Neural cell (in vitro differentiated cells): ENCODE results near the gene PRKCD. TPM values are rescaled to one million over a fixed set of nuclear protein-coding genes. Genes with fewer than 3 reads are reported as not detected.

Experiments
- H2AFZ ChIP-seq: fragments of 200-600, 300-800 bp; sonication (generic), shearing (Covaris generic); 2 replicates; pipeline ENCODE4 v1.6.0; 2014; ENCODE audit warnings: low read depth, mild to moderate bottlenecking, antibody characterized with exemption, low read length, moderate library complexity
- H3F3A ChIP-seq: fragments of 200-600 bp; shearing (Covaris generic); 2 replicates; pipeline ENCODE4 v1.6.1; 2016; ENCODE audit warnings: mild to moderate bottlenecking, moderate library complexity, mixed read lengths, antibody characterized with exemption, low read length; ENCODE audit not compliant: insufficient read depth, poor library complexity, severe bottlenecking
- H3K27ac ChIP-seq: fragments of 200-600, 300-800 bp; sonication (generic), shearing (Covaris generic); 2 replicates; pipeline ENCODE4 v1.5.1; 2014; ENCODE audit warnings: mild to moderate bottlenecking, low read length, moderate library complexity
- H3K27me3 ChIP-seq: fragments of 300-800, 200-600 bp; sonication (generic), shearing (Covaris generic); 2 replicates; pipeline ENCODE4 v1.6.0; 2014; ENCODE audit warnings: mild to moderate bottlenecking, low read depth, low read length, moderate library complexity; ENCODE audit not compliant: insufficient read depth
- H3K36me3 ChIP-seq: fragments of 300-800, 200-600 bp; sonication (generic), shearing (Covaris generic); 2 replicates; pipeline ENCODE4 v1.5.1; 2014; ENCODE audit warnings: mild to moderate bottlenecking, antibody characterized with exemption, low read length, moderate library complexity; ENCODE audit not compliant: insufficient read depth
- H3K4me2 ChIP-seq: fragments of 300-800, 200-600 bp; sonication (generic), shearing (Covaris generic); 2 replicates; pipeline ENCODE4 v1.6.0; 2014; ENCODE audit warnings: mild to moderate bottlenecking, low read length
- H3K4me3 ChIP-seq: fragments of 300-800, 200-600 bp; sonication (generic), shearing (Covaris generic); 2 replicates; pipeline ENCODE4 v1.5.1; 2014; ENCODE audit warnings: mild to moderate bottlenecking, low read length, moderate library complexity
- H3K79me2 ChIP-seq: fragments of 200-600 bp; shearing (Covaris generic); replicated peaks from 2 replicates; pipeline ENCODE4 v1.6.0; 2014; ENCODE audit warnings: mild to moderate bottlenecking, low read length, moderate library complexity; ENCODE audit not compliant: insufficient read depth
- H3K9ac ChIP-seq: fragments of 300-800, 200-600 bp; sonication (generic), shearing (Covaris generic); 2 replicates; pipeline ENCODE4 v1.6.1; 2016; ENCODE audit warnings: mild to moderate bottlenecking, low read length, mixed read lengths
- H3K9me2 ChIP-seq: fragments of 200-600 bp; shearing (Covaris generic); 2 replicates; pipeline ENCODE4 v1.6.1; 2016; ENCODE audit warnings: mild to moderate bottlenecking, low read length, mixed read lengths; ENCODE audit not compliant: insufficient read depth
- H3K9me3 ChIP-seq: fragments of 200-600, 300-800 bp; sonication (generic), shearing (Covaris generic); 2 replicates; pipeline ENCODE4 v1.6.1; 2016; ENCODE audit warnings: mild to moderate bottlenecking, mixed run types, low read length, moderate library complexity, mixed read lengths
- H4K20me1 ChIP-seq: fragments of 200-600 bp; shearing (Covaris generic); 2 replicates; pipeline ENCODE4 v1.6.1; 2016; ENCODE audit warnings: mild to moderate bottlenecking, mixed run types; ENCODE audit not compliant: insufficient read depth
- CTCF ChIP-seq: fragments of 450-650 bp; IDR thresholded peaks from 2 replicates; pipeline ENCODE4 v1.5.1; 2014; ENCODE audit warnings: antibody characterized with exemption, mild to moderate bottlenecking, moderate library complexity; ENCODE audit not compliant: poor library complexity, severe bottlenecking
- EP300 ChIP-seq: fragments of 450-650 bp; conservative IDR thresholded peaks from 2 replicates; pipeline ENCODE4 v1.6.1; 2014; ENCODE audit warnings: antibody characterized with exemption, mild to moderate bottlenecking, moderate library complexity; ENCODE audit not compliant: poor library complexity, severe bottlenecking
- EZH2 ChIP-seq: fragments of 200-600, 300-800 bp; shearing (Covaris generic), sonication (generic); IDR thresholded peaks from 2 replicates; pipeline ENCODE4 v1.6.1; 2014; ENCODE audit warnings: antibody characterized with exemption, low read length, borderline replicate concordance, mild to moderate bottlenecking; ENCODE audit not compliant: insufficient read depth, poor library complexity, severe bottlenecking
- MXI1 ChIP-seq: fragments of 450-650 bp; conservative IDR thresholded peaks from 2 replicates; pipeline ENCODE4 v1.6.1; 2014; ENCODE audit warnings: antibody characterized with exemption, mild to moderate bottlenecking; ENCODE audit not compliant: poor library complexity, severe bottlenecking
- POLR2AphosphoS5 ChIP-seq: IDR thresholded peaks from 2 replicates; pipeline ENCODE4 v1.6.1; 2012
- RAD21 ChIP-seq: fragments of 450-650 bp; conservative IDR thresholded peaks from 2 replicates; pipeline ENCODE4 v1.6.1; 2014; ENCODE audit warnings: antibody characterized with exemption, mild to moderate bottlenecking, moderate library complexity
- REST ChIP-seq: IDR thresholded peaks from 2 replicates; pipeline ENCODE4 v1.6.1; 2012; ENCODE audit warnings: borderline replicate concordance
- SMC3 ChIP-seq: fragments of 450-650 bp; conservative IDR thresholded peaks from 2 replicates; pipeline ENCODE4 v1.6.1; 2014; ENCODE audit warnings: antibody characterized with exemption, mild to moderate bottlenecking, moderate library complexity; ENCODE audit not compliant: poor library complexity
- TAF1 ChIP-seq: IDR thresholded peaks from 2 replicates; pipeline ENCODE4 v1.6.1; 2012; ENCODE audit warnings: low read depth
- polyA plus RNA-seq: library from polyadenylated mRNA; depleted of rRNA; stranded (reverse); fragments of >200 nt; gene quantifications from 2 replicates; pipeline ENCODE4 v1.2.3, GENCODE V29; 2014

PRKCD gene
- polyA plus RNA-seq, 1 donor from 2014 or later = not detected

- Histone ChIP-seq H3K79me2 (no peaks in the 10 kb centered on the region), H3K4me3 (no peak overlapping the region), H3K36me3 (no peaks in the 10 kb centered on the region), H3K9me3 (no peaks in the 10 kb centered on the region), H3K9me2 (no peaks in the 10 kb centered on the region), H3K9ac (no peak overlapping the region), H3K27ac (no peak overlapping the region), H2AFZ (no peak overlapping the region), H3K4me2 (no peak overlapping the region), H3F3A (no peaks in the 10 kb centered on the region), H4K20me1 (no peaks in the 10 kb centered on the region), H3K27me3 (no peaks in the 10 kb centered on the region)
- TF ChIP-seq EP300 (no peak), CTCF (no peak), POLR2AphosphoS5 (no peak), EZH2 (no peak), TAF1 (no peak), MXI1 (no peak), RAD21 (no peak), SMC3 (no peak), REST (no peak)
Observed at GRCh38 chr3:53223541-53223966, 62.5 kb downstream of the PRKCD start.

- H3K27me3 ChIP-seq = no peaks in the 10 kb centered on the region
- no peak overlapping the region for H3K9ac ChIP-seq
- H3K79me2 ChIP-seq = no peaks in the 10 kb centered on the region
- H3K9me2 ChIP-seq = no peaks in the 10 kb centered on the region
- H4K20me1 ChIP-seq = no peaks in the 10 kb centered on the region
- H3K27ac ChIP-seq = no peak overlapping the region
- H3K4me3 ChIP-seq = no peak overlapping the region
- no peaks in the 10 kb centered on the region for H3F3A ChIP-seq
- no peaks in the 10 kb centered on the region for H3K36me3 ChIP-seq
- H2AFZ ChIP-seq = no peak overlapping the region
- H3K4me2 ChIP-seq = no peak overlapping the region
- TF ChIP-seq POLR2AphosphoS5 (no peak), CTCF (no peak), REST (no peak), EP300 (no peak), MXI1 (no peak), SMC3 (no peak), RAD21 (no peak), EZH2 (no peak), TAF1 (no peak)
- H3K9me3 ChIP-seq = no peaks in the 10 kb centered on the region
Observed at GRCh38 chr3:53224026-53224425, 63.0 kb downstream of the PRKCD start.
